DMS153 (cell line): ENCODE results near the gene SLC12A7.
"Not testable (repeated sequence)": the region's sequence is repeated elsewhere in the genome, so short reads cannot be mapped to it uniquely, and the experiment has no call there.

Source experiments
- DNase-seq: peaks from one replicate; lab custom pipeline; 2025; lab: John Stamatoyannopoulos, UW

Gene SLC12A7

GRCh38 chr5:1006656-1007071 is 105.2 kb downstream of the SLC12A7 start:
- DNase-seq, result no peak

- no peak for DNase-seq
Measured at GRCh38 chr5:1005904-1006655, 105.8 kb downstream of the SLC12A7 start.

- DNase-seq, result no peak
Measured at GRCh38 chr5:1005249-1005851, 106.5 kb downstream of the SLC12A7 start.

- DNase-seq, result peak; percentile 35
Measured at GRCh38 chr5:1004461-1005248, 107.2 kb downstream of the SLC12A7 start.

- DNase-seq, result peak; percentile 89
Measured at GRCh38 chr5:1003296-1003937, 108.4 kb downstream of the SLC12A7 start.

GRCh38 chr5:1002836-1003235 is 109.0 kb downstream of the SLC12A7 start:
- DNase-seq, result no peak

- DNase-seq, result no peak
Measured at GRCh38 chr5:1002271-1002546, 109.7 kb downstream of the SLC12A7 start.

- DNase-seq, result no peak
Measured at GRCh38 chr5:1001406-1002270, 110.2 kb downstream of the SLC12A7 start.

- DNase-seq, result not testable (repeated sequence)
Measured at GRCh38 chr5:1000831-1001230, 111.0 kb downstream of the SLC12A7 start.
